M059J (cell line): ENCODE measurements around the gene NXN. TPM values are rescaled to one million over a fixed set of nuclear protein-coding genes. Genes with fewer than 3 reads are reported as not detected.
"Not testable (repeated sequence)": the region's sequence is repeated elsewhere in the genome, so short reads cannot be mapped to it uniquely, and the experiment has no call there.

ENCODE experiments used
- DNase-seq: peaks from one replicate; pipeline ENCODE4 v3.0.0-alpha.2; 2012; ENCODE audit warnings: low read depth
- total RNA-seq: library from RNA; depleted of rRNA; stranded (reverse); fragments of >200 nt; shearing (Covaris generic); gene quantifications from 2 replicates; pipeline ENCODE4 v1.2.3, GENCODE V29; 2014

NXN gene
- total RNA-seq, 1 experiment from 2014 or later: 32.8 TPM

GRCh38 chr17:800446-801242 is 178.9 kb downstream of the NXN start:
- DNase-seq: no peak

GRCh38 chr17:799261-799660 is 180.3 kb downstream of the NXN start:
- DNase-seq: no peak

GRCh38 chr17:798246-798645 is 181.3 kb downstream of the NXN start:
- no peak for DNase-seq

- DNase-seq: no peak
Measured at GRCh38 chr17:797236-797840, 182.2 kb downstream of the NXN start.

- no peak for DNase-seq
Measured at GRCh38 chr17:796609-797008, 183.0 kb downstream of the NXN start.

- DNase-seq: no peak
Measured at GRCh38 chr17:795721-796120, 183.9 kb downstream of the NXN start.

- DNase-seq: no peak
Measured at GRCh38 chr17:795276-795675, 184.3 kb downstream of the NXN start.

- DNase-seq: peak; percentile 74
Measured at GRCh38 chr17:794876-795275, 184.7 kb downstream of the NXN start.

GRCh38 chr17:792277-792676 is 187.3 kb downstream of the NXN start:
- DNase-seq: peak; percentile 16

GRCh38 chr17:791829-792228 is 187.7 kb downstream of the NXN start:
- DNase-seq: no peak

- DNase-seq: not testable (repeated sequence)
Measured at GRCh38 chr17:790874-791247, 188.7 kb downstream of the NXN start.

GRCh38 chr17:789931-790873 is 189.4 kb downstream of the NXN start:
- not testable (repeated sequence) for DNase-seq

- no peak for DNase-seq
Measured at GRCh38 chr17:789160-789840, 190.3 kb downstream of the NXN start.

GRCh38 chr17:788551-788950 is 191.0 kb downstream of the NXN start:
- DNase-seq: no peak

- no peak for DNase-seq
Measured at GRCh38 chr17:787641-788221, 191.8 kb downstream of the NXN start.

- DNase-seq: not testable (repeated sequence)
Measured at GRCh38 chr17:785901-786300, 193.7 kb downstream of the NXN start.

GRCh38 chr17:784143-784542 is 195.4 kb downstream of the NXN start:
- DNase-seq: no peak

GRCh38 chr17:781805-782731 is 197.5 kb downstream of the NXN start, which contains the start of the genes GLOD4 and MRM3:
Gene GLOD4 (minus strand): TSS chr17:782280. CDS start chr17:782255, 25 bp downstream.
Gene MRM3 (plus strand): TSS chr17:782353. CDS start chr17:782379, 26 bp downstream.
- DNase-seq: peak; percentile 79

- no peak for DNase-seq
Measured at GRCh38 chr17:778096-778495, 201.5 kb downstream of the NXN start.

GRCh38 chr17:774313-774584 is 205.3 kb downstream of the NXN start:
- DNase-seq: no peak
